GM12878 (cell line): Measurements from ENCODE around the gene KRT28. TPM values are rescaled to one million over a fixed set of nuclear protein-coding genes. Genes with fewer than 3 reads are reported as not detected.

Experiments
- ATAC-seq: fragments of 200-7000 bp; cut with Tn5 transposase; 3 replicates; pipeline ENCODE4 v1.9.1; 2020; ENCODE audit warnings: mild to moderate bottlenecking, moderate library complexity
- BruUV-seq: library from RNA; stranded (reverse); fragments of 400-500 nt; replicated peaks from 2 replicates; lab custom pipeline; 2021; lab: Mats Ljungman, UMichigan
- CTCF ChIA-PET: fragments of 300-600 bp; sonication (Branson Sonifier 250); formaldehyde crosslinking; extraction: SDS; loops from one replicate; lab custom pipeline; 2021; ENCODE audit warnings: inconsistent platforms; lab: Yijun Ruan, JAX
- POLR2A ChIA-PET: fragments of 350-600 bp; formaldehyde crosslinking; extraction: SDS; loops from one replicate; lab custom pipeline; 2021; ENCODE audit warnings: inconsistent platforms; lab: Charles Lee
- RAD21 ChIA-PET: fragments of 300-600 bp; sonication (Branson Sonifier 250); formaldehyde crosslinking; loops from one replicate; lab custom pipeline; 2023; ENCODE audit warnings: antibody characterized with exemption; ENCODE audit not compliant: unreplicated experiment; lab: Charles Lee
- SMC1A ChIA-PET: fragments of 300-600 bp; sonication (Branson Sonifier 250); formaldehyde crosslinking; loops from one replicate; lab custom pipeline; 2023; ENCODE audit not compliant: unreplicated experiment, uncharacterized antibody; lab: Charles Lee
- DNase-seq: peaks from one replicate; pipeline ENCODE4 v3.0.0-alpha.2; 2011; ENCODE audit warnings: low read depth, low spot score
- FAIRE-seq: peaks from 3 replicates; lab custom pipeline; 2011; peaks lifted over from hg19 to GRCh38; lab: Jason Lieb, UNC
- H2AFZ ChIP-seq: 2 replicates; pipeline ENCODE4 v1.6.0; 2011; ENCODE audit warnings: low read depth, low read length, control low read depth; ENCODE audit not compliant: control insufficient read depth
- H3K27ac ChIP-seq: 2 replicates; pipeline ENCODE4 v1.5.1; 2011; ENCODE audit warnings: control low read depth; ENCODE audit not compliant: control insufficient read depth, insufficient read depth
- H3K27me3 ChIP-seq, 2 experiments: replicated peaks in 1 of 2; 2 replicates each; pipeline versions ENCODE4 v1.6.0 to v1.6.1; 2011; ENCODE audit warnings: low read length in 1 of 2; ENCODE audit not compliant: control insufficient read depth in 2 of 2, insufficient read depth in 2 of 2
- H3K36me3 ChIP-seq, 2 experiments: 2 replicates each; pipeline ENCODE4 v1.5.1; 2011; ENCODE audit warnings: low read length in 1 of 2; ENCODE audit not compliant: control insufficient read depth in 2 of 2, insufficient read depth in 2 of 2
- H3K4me1 ChIP-seq: 2 replicates; pipeline ENCODE4 v1.6.1; 2011; ENCODE audit warnings: mild to moderate bottlenecking, low read length, moderate library complexity, mixed read lengths; ENCODE audit not compliant: control insufficient read depth, insufficient read depth
- H3K4me2 ChIP-seq: 2 replicates; pipeline ENCODE4 v1.6.0; 2011; ENCODE audit warnings: control low read depth; ENCODE audit not compliant: control insufficient read depth, insufficient read depth
- H3K4me3 ChIP-seq: fragments of 200-600 bp; sonication (generic); 2 replicates; pipeline ENCODE4 v1.5.1; 2016
- H3K79me2 ChIP-seq: 2 replicates; pipeline ENCODE4 v1.6.0; 2011; ENCODE audit warnings: low read length; ENCODE audit not compliant: control insufficient read depth, insufficient read depth
- H3K9ac ChIP-seq: 2 replicates; pipeline ENCODE4 v1.8.0; 2011; ENCODE audit warnings: low read length, control low read depth, mixed read lengths; ENCODE audit not compliant: control insufficient read depth, insufficient read depth
- H3K9me3 ChIP-seq: replicated peaks from 3 replicates; pipeline ENCODE4 v1.5.1; 2011; ENCODE audit warnings: mild to moderate bottlenecking, low read length; ENCODE audit not compliant: control insufficient read depth, insufficient read depth
- H4K20me1 ChIP-seq: 2 replicates; pipeline ENCODE4 v1.6.0; 2011; ENCODE audit not compliant: control insufficient read depth, insufficient read depth
- BCL11A ChIP-seq: IDR thresholded peaks from 2 replicates; pipeline ENCODE4 v1.6.1; 2011; ENCODE audit warnings: low read depth, low read length
- CHD4 ChIP-seq: fragments of 200-600 bp; sonication (generic); IDR thresholded peaks from 2 replicates; pipeline ENCODE4 v1.6.1; 2016; ENCODE audit warnings: mild to moderate bottlenecking
- IKZF1 ChIP-seq: fragments of 450-650 bp; conservative IDR thresholded peaks from 2 replicates; pipeline ENCODE4 v1.6.1; 2017; ENCODE audit warnings: antibody characterized with exemption, mild to moderate bottlenecking
- POU2F2 ChIP-seq: IDR thresholded peaks from 3 replicates; pipeline ENCODE4 v1.6.1; 2011; ENCODE audit warnings: low read depth, mild to moderate bottlenecking, low read length, borderline replicate concordance
- SMC3 ChIP-seq: IDR thresholded peaks from 2 replicates; pipeline ENCODE4 v1.6.1; 2011; ENCODE audit warnings: low read length, improper control_type of control experiment, borderline replicate concordance
- SPI1 ChIP-seq: IDR thresholded peaks from 2 replicates; pipeline ENCODE4 v1.6.1; 2011; ENCODE audit warnings: low read depth, mild to moderate bottlenecking, low read length, moderate library complexity, borderline replicate concordance; ENCODE audit not compliant: insufficient read depth
- SUPT20H ChIP-seq: IDR thresholded peaks from 2 replicates; pipeline ENCODE4 v1.6.1; 2011; ENCODE audit warnings: low read depth, mild to moderate bottlenecking, low read length, moderate library complexity, borderline replicate concordance; ENCODE audit not compliant: control insufficient read depth
- YBX1 ChIP-seq: fragments of 450-650 bp; IDR thresholded peaks from 2 replicates; pipeline ENCODE4 v1.6.1; 2016; ENCODE audit warnings: antibody characterized with exemption
- ZBTB11 ChIP-seq: fragments of 450-650 bp; formaldehyde crosslinking; IDR thresholded peaks from 2 replicates; pipeline ENCODE4 v1.5.0; 2022; ENCODE audit warnings: mild to moderate bottlenecking, missing genetic modification characterization
- ZNF217 ChIP-seq: fragments of 450-650 bp; IDR thresholded peaks from 2 replicates; pipeline ENCODE4 v1.6.1; 2017; ENCODE audit warnings: antibody characterized with exemption, mild to moderate bottlenecking
- ZNF687 ChIP-seq: fragments of 450-650 bp; IDR thresholded peaks from 2 replicates; pipeline ENCODE4 v1.6.1; 2017; ENCODE audit warnings: mild to moderate bottlenecking, moderate library complexity
- WGBS: methylation state at CpG from one replicate; pipeline ENCODE4 v1.1.6; 2016; ENCODE audit warnings: low lambda C conversion rate; ENCODE audit not compliant: insufficient replicate concordance, insufficient coverage; ENCODE audit errors: missing lambda C conversion rate; 5-methylcytosine and 5-hydroxymethylcytosine counted together
- in situ Hi-C: fragments of 300-500 bp; cut with MboI; formaldehyde crosslinking; loops from 9 replicates; pipeline ENCODE4 v1.14.3; 2018; ENCODE audit warnings: mixed read lengths
- intact Hi-C: fragments of 100-400 bp; cut with micrococcal nuclease; formaldehyde crosslinking; loops from one replicate; pipeline ENCODE4 v1.14.2; 2022; ENCODE audit not compliant: unreplicated experiment
- polyA plus RNA-seq, 11 experiments: library from polyadenylated mRNA; depleted of rRNA in 4 of 11; unstranded in 6 of 11; stranded (reverse) in 5 of 11; fragments of >200 nt; fragmentation: Nextera tagmentation in 4 of 11; fragmentation: Illumina TruSeq in 1 of 11; extraction: Ambion mirVana in 4 of 11; extraction: Trizol in 1 of 11; gene quantifications; 1 replicate in 1 of 11; 2 replicates in 10 of 11; pipeline versions ENCODE4 v1.2.1 to v1.2.3, GENCODE V29; 2011 to 2016; ENCODE audit warnings: inconsistent platforms in 2 of 11, missing spikeins in 2 of 11, low read depth in 1 of 11
- total RNA-seq, 4 experiments: library from RNA; depleted of rRNA in 3 of 4; stranded (reverse); fragments of >200 nt in 3 of 4; fragmentation: Illumina TruSeq in 1 of 4; extraction: Trizol in 1 of 4; gene quantifications; 2 replicates each; pipeline versions ENCODE4 v1.2.1 to v1.2.3, GENCODE V29; 2013 to 2021

Gene KRT28
- total and polyA plus RNA-seq, 10 of the 15 experiments (the other 5 are each of a cell fraction or from before 2014, with no cell fraction given), result not detected

DNA sequence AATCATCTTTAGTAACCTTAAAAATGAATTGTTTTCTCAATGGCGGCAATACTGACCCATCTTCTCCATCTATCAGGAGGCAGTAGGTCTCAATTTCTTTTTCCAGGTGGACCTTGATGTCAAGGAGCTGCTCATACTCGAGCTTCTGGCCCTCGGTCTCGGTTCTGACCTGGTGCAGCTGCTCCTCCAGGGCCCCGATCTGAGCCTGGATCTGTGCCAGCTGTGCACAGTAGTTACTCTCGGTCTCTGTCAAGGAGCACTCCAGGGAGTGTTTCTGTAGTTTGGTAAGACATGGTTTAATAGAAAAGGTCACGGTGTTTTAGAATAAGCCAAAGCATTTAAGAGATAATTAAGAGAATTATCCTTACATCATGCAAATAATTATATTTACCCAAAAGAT is 22.3 kb downstream of the KRT28 start:
- H3K9me3 ChIP-seq, result no peaks in the 10 kb centered on the region
- WGBS, result 21% methylated on average over 7 of the region's 7 CpGs
- no peak overlapping the region for H3K9ac ChIP-seq
- ATAC-seq (no peak), DNase-seq (no peak)
- H3K4me2 ChIP-seq, result no peak overlapping the region
- ChIA-PET RAD21 (no interaction called here), POLR2A (no interaction called here)
- no peak overlapping the region for H2AFZ ChIP-seq
- no TSS peak for BruUV-seq
- intact Hi-C loops, result loop anchor here (5.0 kb wide), 1 partner anchor 100 kb away; no protein-coding TSS in a partner anchor
- no peak overlapping the region for H3K27ac ChIP-seq
- no peaks in the 10 kb centered on the region for H3K4me1 ChIP-seq
- H3K4me3 ChIP-seq, result no peak overlapping the region
- TF ChIP-seq ZNF217 (no peak), SUPT20H (no peak), SPI1 (no peak), ZBTB11 (CRISPR knock-in tag) (no peak), IKZF1 (no peak), CHD4 (no peak), BCL11A (no peak), YBX1 (no peak), POU2F2 (no peak), ZNF687 (no peak), SMC3 (no peak)
- TF ChIP-seq, all 136 proteins: peak for 0
- CTCF ChIA-PET, result interaction anchor here (1.0 to 1.4 kb wide), 2 partner anchors 137 to 890 kb away, joined by 3 to 4 read pairs; no protein-coding TSS in a partner anchor
- no peaks in the 10 kb centered on the region for H3K79me2 ChIP-seq
- H3K27me3 ChIP-seq, result peaks cover 0 to 6% of the 10 kb centered on the region in 2 experiments; a peak in 1 of 4 replicates
- FAIRE-seq, result no peak
- SMC1A ChIA-PET, result no interaction called here
- in situ Hi-C loops, result no loop called here
- H4K20me1 ChIP-seq, result no peaks in the 10 kb centered on the region
- no peaks in the 10 kb centered on the region for H3K36me3 ChIP-seq
